NCI-H1048 (cell line): ENCODE data around the gene DLGAP1.
A peak's percentile ranks its signal among the peaks of the same experiment; 100 is the strongest.
"Not testable (repeated sequence)": the region's sequence is repeated elsewhere in the genome, so short reads cannot be mapped to it uniquely, and the experiment has no call there.

Experiments used
- DNase-seq: peaks from one replicate; lab custom pipeline; 2025; lab: John Stamatoyannopoulos, UW

The DLGAP1 gene

GRCh38 chr18:4077204-4077603, 377.9 kb downstream of the DLGAP1 start:
- DNase-seq: no peak

DNA sequence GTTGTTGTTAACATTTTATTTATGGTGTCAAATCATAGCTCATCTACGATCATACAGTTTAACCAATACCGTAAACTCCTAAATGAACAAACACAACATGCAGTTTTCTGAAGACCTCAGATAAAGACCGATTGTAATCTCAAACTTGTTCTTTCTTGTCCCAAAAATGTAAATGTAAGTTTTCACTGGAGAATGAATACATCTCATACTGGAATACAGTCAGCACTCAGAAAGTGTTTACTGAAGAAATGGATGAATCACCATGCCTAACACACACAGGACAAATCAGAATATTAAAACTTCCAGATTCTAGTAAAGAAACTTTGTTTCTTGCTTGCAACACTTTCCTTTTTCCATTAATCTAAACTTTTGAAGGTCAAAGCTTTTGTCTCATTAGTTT, 380.5 kb downstream of the DLGAP1 start:
- no peak for DNase-seq

GRCh38 chr18:4069183-4069582, 385.9 kb downstream of the DLGAP1 start:
- no peak for DNase-seq

GRCh38 chr18:4068552-4069158, 386.5 kb downstream of the DLGAP1 start:
- DNase-seq: peak; percentile 24

GRCh38 chr18:4063545-4063944, 391.6 kb downstream of the DLGAP1 start:
- DNase-seq: no peak

- DNase-seq: no peak
These were observed 394.5 kb downstream of the DLGAP1 start for GRCh38 chr18:4060427-4061281.

DNA sequence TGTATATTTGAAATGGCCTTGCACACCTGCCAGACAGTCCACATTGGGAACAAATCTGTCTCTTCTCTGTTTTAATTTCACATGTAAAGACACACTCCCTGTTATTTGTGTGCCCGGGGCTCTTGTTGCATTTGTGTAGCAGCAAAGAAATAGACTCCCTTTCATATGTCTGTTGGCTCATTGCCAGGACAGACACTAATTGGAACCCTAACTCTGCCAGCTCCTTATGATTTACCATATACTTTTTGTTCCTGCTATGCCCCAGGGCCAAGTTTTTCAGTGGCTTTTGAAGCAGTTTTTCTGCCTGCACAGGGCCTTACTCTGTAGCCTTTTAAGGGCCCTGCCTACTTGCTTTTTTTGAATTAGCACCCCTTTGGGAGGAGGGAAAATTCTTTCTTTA, 396.9 kb downstream of the DLGAP1 start:
- DNase-seq: no peak

- no peak for DNase-seq
These were observed 414.6 kb downstream of the DLGAP1 start for GRCh38 chr18:4040391-4041092.

DNA sequence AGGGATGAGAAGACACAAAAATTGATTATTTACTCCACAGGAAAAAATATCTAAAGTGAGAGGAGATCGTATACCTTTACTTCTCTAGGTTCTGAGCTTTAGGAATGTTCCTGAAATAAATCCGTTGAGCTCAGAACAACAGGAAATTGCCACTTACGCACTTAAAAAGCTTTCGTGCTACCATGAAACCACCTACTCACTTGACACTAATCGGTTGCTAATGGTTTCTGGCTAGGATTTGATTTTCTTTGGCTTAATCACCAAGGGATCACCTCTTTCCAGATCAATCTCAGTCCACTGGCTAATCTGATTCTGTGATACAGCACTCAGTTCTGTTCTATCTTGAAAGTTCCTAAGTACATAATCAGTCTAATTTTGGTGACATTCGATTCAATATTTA, 419.6 kb downstream of the DLGAP1 start:
- no peak for DNase-seq

GRCh38 chr18:4034815-4035214, 420.3 kb downstream of the DLGAP1 start:
- not testable (repeated sequence) for DNase-seq

DNA sequence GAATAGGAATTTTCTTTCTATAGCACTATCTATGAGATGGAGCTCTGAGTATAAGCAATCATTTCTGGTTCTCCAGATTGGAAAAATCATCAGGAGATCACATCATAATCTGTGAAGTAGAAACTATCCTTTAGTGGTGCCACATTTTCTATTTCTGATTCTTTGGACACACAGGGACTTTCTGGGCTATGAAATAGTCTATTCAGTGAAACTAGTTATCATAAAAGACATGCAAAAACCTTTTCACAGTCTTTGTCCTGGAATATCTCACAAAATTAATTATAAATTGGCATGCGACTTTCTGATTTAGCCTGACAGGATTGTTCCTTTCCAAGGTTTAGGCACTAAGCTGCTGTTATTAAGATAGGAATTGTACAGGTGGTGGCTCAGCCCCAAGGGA, 428.6 kb downstream of the DLGAP1 start:
- DNase-seq: no peak

DNA sequence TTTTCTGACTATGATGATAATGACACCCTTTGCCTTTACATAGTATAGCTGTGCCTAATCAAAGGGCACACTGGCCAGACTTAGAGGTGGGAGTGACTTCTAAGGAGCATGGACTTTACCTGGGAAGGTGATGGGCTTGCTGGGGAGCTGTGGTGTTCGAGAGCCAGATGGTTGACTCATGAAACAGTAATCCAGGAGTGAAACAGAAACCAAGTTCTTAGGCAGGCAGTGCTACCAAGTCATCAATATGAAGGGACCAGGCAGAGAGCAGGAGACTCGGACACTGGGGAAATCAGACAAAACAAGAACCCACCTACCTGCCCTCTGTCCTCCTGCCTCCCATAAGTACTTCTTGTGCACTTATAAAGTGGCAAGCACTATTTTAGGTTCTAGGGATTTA, 430.4 kb downstream of the DLGAP1 start:
- no peak for DNase-seq

DNA sequence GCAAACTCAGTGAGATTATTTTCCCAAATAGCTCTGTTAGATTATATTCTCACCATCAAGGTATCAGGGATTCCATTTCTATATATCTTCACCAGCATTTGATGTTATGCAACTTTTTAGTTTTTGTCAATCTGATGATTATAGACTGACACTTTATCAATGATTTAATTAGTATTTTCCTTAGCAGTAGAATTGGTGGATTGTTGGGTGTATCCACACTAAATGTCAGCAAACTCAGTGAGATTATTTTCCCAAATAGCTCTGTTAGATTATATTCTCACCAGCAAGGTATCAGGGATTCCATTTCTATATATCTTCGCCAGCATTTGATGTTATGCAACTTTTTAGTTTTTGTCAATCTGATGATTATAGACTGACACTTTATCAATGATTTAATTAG, 432.4 kb downstream of the DLGAP1 start:
- DNase-seq: not testable (repeated sequence)

DNA sequence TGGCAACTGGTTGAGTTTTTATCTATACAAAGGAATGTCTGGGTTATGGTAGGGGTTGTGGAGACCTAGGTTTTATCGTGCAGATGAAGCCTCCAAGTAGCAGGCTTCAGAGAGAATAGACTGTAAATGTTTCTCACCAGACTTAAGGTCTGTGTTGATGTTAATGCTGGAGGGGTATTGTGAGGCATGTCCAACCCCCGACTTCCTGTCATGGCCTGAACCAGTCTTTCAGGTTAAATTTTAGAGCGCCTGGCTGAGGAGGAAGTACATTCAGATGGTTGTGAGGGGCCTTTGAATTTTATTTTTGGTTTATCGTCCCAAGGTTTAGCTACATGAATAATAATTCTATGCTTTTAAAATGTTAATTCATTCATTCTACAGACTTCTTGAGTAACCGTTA, 435.1 kb downstream of the DLGAP1 start:
- DNase-seq: no peak

GRCh38 chr18:4017480-4017879, 437.6 kb downstream of the DLGAP1 start:
- DNase-seq: no peak

DNA sequence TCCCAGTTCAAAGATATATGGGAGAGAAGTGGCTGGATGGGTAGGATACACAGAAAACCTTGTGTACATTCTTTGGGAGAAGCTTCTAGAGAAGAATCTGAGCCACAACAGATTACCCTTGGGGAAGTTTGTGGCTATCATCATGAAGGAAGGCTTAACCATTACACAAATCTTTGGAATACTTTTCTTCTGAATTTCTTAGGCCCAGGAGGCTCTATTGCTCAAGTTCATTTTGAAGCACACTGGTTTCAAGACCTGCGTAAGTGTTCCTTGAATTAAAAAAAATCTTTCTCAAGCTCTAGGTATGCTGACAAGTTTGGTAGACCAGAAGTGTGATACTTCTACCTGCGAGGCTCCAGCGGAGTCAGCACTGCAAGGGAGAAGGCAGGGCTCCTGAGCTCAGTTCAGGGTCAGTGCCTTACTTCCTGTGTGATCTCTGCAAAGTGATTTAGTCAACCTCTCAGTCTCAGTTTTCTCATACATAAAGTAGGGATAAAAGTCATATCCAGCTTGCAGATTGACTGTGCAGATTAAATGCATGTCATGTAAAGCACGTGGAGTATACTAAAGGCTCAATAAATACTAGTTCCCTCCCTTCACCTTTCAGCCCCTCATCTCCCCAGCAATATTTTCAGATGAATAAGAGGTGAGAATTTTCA, 438.6 kb downstream of the DLGAP1 start:
- DNase-seq: no peak

DNA sequence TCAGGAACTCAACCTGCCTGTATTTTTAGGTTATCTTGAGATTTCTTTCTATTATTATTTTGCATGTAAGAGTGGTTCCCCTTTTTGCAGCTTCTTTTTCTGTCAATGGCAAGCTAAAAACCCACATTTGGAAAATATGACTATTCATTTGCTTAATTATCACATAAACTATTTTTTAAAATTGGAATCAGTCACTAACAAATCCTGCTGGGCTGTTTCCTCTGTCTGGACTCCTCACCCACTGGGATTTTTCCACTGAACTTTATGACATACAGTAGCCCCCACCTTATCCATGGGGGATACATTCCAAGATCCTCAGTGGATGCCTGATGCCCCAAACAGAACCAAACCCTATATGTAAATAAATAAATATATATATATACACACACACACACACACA, 447.3 kb downstream of the DLGAP1 start:
- no peak for DNase-seq

DNA sequence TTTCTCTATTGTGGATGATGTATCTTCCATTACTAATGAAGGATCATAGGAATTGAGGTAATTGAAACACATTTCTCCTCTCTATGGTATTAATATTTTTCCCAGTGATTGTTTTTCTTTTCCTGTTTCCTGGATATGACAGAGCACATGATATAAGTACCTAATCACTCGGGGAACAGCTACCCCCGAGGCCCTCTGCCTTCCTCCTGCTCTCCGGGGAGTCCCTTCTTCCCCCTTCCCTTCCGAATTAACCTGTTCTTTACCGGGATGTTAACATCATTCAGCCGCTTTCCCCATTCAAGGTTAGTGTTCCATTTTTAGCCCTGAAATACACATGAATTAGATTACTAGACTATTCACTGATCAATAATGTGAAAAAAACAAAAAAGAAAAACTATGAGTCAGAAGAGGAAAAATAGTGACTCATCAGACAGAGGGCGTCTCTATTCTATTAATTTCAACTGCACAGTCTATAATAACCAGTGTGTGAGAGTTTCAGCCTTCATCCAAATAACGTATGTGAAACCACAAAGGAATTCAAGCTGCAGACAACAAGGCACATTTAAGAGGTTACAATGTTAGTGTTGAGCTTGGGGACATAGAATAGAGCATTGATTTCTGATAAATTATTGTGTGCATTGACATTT, 450.8 kb downstream of the DLGAP1 start:
- DNase-seq: no peak

- no peak for DNase-seq
These were observed 456.3 kb downstream of the DLGAP1 start for GRCh38 chr18:3998698-3999333.

DNA sequence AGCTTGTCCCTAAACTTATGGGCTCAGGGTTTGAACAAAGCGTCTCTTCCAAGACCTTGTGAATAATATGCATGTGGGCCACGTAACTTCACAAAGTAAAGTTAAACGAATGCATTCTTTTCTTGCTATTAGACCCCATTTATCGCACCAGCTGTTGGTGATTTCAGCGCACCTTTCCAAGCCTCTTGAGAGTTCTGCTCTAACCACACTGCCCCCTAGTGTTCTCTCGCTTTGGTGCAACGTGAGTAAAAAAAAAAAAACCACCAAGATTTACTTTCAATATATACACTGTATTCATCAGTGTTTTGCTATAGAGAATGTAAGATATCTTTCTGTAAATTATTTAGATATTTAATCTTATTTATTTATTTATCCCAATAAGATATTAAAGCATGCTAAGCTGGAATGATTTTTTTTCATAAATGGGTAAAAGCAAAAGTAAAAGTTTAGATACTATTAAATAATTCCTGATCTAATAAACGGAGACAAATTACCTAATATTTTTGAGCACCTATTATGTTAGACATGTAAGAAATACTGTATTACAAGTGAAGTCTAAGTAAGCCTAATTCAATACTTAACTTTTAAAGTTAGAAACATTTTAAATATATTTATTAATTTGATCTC, 459.5 kb downstream of the DLGAP1 start:
- DNase-seq: peak; percentile 17
